ENCODE results near the gene ITPK1.

The ITPK1 gene

DNA sequence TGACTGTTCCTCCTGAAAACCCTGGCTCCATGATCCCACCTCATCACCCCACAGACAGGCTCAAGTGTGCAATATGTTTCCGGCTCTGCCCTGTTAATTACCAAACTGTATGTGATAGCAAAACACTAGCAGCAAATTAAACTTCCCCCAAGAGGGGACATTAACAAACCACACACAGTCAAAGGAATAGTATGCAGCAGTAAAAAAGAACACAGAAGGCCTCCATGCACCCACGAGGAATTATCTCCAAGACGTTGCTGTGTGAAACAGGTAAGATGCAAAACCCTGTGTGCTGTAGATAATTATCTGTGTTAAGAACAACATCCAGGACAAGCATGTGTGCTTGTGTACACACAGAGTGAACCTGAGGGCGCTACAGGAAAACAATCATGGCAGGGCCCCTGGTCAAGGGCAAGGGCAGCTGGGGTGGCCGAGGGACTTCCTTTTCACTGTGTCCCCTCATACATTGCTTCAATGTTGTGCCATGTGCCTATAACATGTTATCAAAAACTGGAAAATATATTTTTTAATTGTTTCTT, 35.8 kb downstream of the ITPK1 start:
- TF ChIP-seq, protein P1, sequence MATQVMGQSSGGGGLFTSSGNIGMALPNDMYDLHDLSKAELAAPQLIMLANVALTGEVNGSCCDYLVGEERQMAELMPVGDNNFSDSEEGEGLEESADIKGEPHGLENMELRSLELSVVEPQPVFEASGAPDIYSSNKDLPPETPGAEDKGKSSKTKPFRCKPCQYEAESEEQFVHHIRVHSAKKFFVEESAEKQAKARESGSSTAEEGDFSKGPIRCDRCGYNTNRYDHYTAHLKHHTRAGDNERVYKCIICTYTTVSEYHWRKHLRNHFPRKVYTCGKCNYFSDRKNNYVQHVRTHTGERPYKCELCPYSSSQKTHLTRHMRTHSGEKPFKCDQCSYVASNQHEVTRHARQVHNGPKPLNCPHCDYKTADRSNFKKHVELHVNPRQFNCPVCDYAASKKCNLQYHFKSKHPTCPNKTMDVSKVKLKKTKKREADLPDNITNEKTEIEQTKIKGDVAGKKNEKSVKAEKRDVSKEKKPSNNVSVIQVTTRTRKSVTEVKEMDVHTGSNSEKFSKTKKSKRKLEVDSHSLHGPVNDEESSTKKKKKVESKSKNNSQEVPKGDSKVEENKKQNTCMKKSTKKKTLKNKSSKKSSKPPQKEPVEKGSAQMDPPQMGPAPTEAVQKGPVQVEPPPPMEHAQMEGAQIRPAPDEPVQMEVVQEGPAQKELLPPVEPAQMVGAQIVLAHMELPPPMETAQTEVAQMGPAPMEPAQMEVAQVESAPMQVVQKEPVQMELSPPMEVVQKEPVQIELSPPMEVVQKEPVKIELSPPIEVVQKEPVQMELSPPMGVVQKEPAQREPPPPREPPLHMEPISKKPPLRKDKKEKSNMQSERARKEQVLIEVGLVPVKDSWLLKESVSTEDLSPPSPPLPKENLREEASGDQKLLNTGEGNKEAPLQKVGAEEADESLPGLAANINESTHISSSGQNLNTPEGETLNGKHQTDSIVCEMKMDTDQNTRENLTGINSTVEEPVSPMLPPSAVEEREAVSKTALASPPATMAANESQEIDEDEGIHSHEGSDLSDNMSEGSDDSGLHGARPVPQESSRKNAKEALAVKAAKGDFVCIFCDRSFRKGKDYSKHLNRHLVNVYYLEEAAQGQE (IDR thresholded peaks at IDR 0.05; ENCODE audit: insufficient read depth in 1 of 2, low read depth in 2 of 2, low read length in 2 of 2) = no peak
- no peak for TF ChIP-seq TAF1 (IDR thresholded peaks at IDR 0.05; ENCODE audit: borderline replicate concordance, insufficient read depth, low read length)
- no peak for TF ChIP-seq POLR2AphosphoS5 (IDR thresholded peaks at IDR 0.05; ENCODE audit: low read depth, low read length)
- TF ChIP-seq FOXP2 (optimal IDR thresholded peaks at IDR 0.05; ENCODE audit: borderline replicate concordance, extremely low read depth, extremely low read length, insufficient read depth) = no peak

DNA sequence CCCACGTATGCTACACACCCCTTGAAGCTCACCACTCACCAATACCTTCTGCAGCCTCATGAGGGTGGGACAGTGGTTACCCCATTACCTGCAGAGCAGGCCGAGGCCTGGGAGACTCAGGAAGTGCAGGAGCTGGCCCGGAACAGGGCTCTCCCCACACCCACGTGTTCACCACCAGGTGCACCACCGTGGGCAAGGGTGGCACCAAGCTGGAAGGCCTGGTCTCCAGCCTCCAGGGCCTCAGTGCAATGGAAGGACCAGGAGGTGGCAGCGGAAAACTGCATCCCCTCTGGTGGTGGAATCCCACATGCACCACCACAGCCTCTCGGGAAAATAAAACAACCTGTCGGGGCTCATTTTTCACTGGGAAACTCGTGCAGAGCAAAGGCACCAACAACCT, 36.4 kb downstream of the ITPK1 start:
- no peak for TF ChIP-seq TAF1 (IDR thresholded peaks at IDR 0.05; ENCODE audit: borderline replicate concordance, insufficient read depth, low read length)
- TF ChIP-seq POLR2AphosphoS5 (IDR thresholded peaks at IDR 0.05; ENCODE audit: low read depth, low read length) = no peak
- TF ChIP-seq SIN3A (IDR thresholded peaks at IDR 0.05; ENCODE audit: borderline replicate concordance, insufficient read depth, low read length) = no peak
- no peak for TF ChIP-seq FOXP2 (optimal IDR thresholded peaks at IDR 0.05; ENCODE audit: borderline replicate concordance, extremely low read depth, extremely low read length, insufficient read depth)
- TF ChIP-seq, protein P1 (IDR thresholded peaks at IDR 0.05; ENCODE audit: insufficient read depth in 1 of 2, low read depth in 2 of 2, low read length in 2 of 2) = no peak

DNA sequence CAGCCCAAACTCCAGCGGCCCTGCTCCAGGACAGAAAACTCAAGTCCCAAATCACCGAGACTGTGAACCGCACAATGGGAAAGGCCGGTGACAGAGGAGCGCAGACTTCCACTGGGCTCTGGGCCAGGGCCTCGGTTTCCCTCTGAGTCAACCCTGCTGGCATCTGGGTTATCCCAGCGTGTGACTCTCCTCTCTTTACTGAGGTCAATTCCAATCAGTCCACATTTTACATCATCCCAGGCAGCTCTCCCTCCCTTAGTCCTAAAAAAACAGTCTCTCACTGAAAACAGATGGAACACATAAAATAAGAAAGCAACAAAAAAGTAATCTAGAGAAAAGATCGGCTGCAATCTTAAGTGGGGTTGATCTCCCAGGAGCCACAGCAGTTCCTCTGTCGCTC, 36.9 kb downstream of the ITPK1 start:
- TF ChIP-seq FOXP2 (optimal IDR thresholded peaks at IDR 0.05; ENCODE audit: borderline replicate concordance, extremely low read depth, extremely low read length, insufficient read depth) (no peak), TAF1 (IDR thresholded peaks at IDR 0.05; ENCODE audit: borderline replicate concordance, insufficient read depth, low read length) (no peak), SIN3A (IDR thresholded peaks at IDR 0.05; ENCODE audit: borderline replicate concordance, insufficient read depth, low read length) (no peak), POLR2AphosphoS5 (IDR thresholded peaks at IDR 0.05; ENCODE audit: low read depth, low read length) (no peak)
- TF ChIP-seq, protein P1 (IDR thresholded peaks at IDR 0.05; ENCODE audit: insufficient read depth in 1 of 2, low read depth in 2 of 2, low read length in 2 of 2) = no peak

DNA sequence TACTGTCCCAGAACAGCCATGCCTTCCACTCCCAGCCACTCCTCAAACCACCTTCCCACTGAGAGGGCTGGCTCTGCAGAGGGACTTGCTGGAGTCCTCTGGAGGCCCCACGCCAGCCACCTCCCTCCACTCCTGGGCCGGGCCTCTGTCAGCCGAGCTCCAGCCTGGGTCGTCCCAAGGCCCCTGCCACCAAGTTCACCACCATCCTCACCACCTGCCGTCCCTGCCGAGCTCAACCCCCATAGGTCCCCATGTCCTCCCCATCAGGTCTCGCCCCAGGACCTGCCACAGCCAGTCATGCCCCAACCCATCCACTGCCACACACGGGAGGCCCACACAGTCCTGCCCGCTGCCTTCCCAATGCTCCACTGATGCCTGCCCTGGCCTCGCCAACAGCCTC, 39.0 kb downstream of the ITPK1 start:
- no peak for TF ChIP-seq POLR2AphosphoS5 (IDR thresholded peaks at IDR 0.05; ENCODE audit: low read depth, low read length)
- TF ChIP-seq, protein P1 (IDR thresholded peaks at IDR 0.05; ENCODE audit: insufficient read depth in 1 of 2, low read depth in 2 of 2, low read length in 2 of 2) = no peak

DNA sequence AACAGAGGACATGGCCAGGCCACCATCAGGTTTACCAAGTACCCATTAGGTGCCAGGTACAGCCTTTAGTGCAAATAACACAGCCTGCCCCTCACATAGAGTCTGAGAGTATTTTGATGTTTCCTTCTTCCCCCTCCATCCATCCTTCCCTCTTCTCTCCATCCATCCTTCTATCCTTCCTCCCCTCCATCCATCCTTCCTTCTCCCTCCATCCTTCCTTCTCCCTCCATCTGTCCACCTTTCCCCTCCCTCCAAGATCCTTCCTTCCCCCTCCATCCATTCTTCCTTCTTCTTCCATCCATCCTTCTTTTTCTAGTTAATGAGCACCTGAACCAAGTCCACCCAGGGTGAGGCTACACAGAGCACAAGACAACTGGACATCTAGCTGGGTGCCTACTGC, 39.8 kb downstream of the ITPK1 start:
- TF ChIP-seq SIN3A (IDR thresholded peaks at IDR 0.05; ENCODE audit: borderline replicate concordance, insufficient read depth, low read length) = no peak
- TF ChIP-seq, protein P1 (IDR thresholded peaks at IDR 0.05; ENCODE audit: insufficient read depth in 1 of 2, low read depth in 2 of 2, low read length in 2 of 2) = no peak
- TF ChIP-seq TAF1 (IDR thresholded peaks at IDR 0.05; ENCODE audit: borderline replicate concordance, insufficient read depth, low read length) = no peak
- no peak for TF ChIP-seq POLR2AphosphoS5 (IDR thresholded peaks at IDR 0.05; ENCODE audit: low read depth, low read length)
- no peak for TF ChIP-seq FOXP2 (optimal IDR thresholded peaks at IDR 0.05; ENCODE audit: borderline replicate concordance, extremely low read depth, extremely low read length, insufficient read depth)

All from PFSK-1 (cell line).